Left ventricle myocardium inferior (tissue), 1 donor: Measurements from ENCODE around the gene ZNF385C. TPM values are rescaled to one million over a fixed set of nuclear protein-coding genes. Genes with fewer than 3 reads are reported as not detected.

Experiments used
- DNase-seq: peaks from one replicate; pipeline ENCODE4 v3.0.0-alpha.2; 2020
- H3K27ac ChIP-seq: fragments of 200-600 bp; replicated peaks from 2 replicates; pipeline ENCODE4 v1.8.0; 2021
- H3K27me3 ChIP-seq: fragments of 200-600 bp; 2 replicates; pipeline ENCODE4 v1.8.0; 2021; ENCODE audit warnings: low read depth
- H3K36me3 ChIP-seq: fragments of 200-600 bp; 2 replicates; pipeline ENCODE4 v1.8.0; 2021
- H3K4me1 ChIP-seq: fragments of 200-600 bp; 2 replicates; pipeline ENCODE4 v1.8.0; 2021
- H3K4me3 ChIP-seq: fragments of 200-600 bp; 2 replicates; pipeline ENCODE4 v1.8.0; 2021; ENCODE audit warnings: mild to moderate bottlenecking, moderate library complexity
- H3K9me3 ChIP-seq: fragments of 200-600 bp; replicated peaks from 2 replicates; pipeline ENCODE4 v1.8.0; 2021
- intact Hi-C: fragments of 100-400 bp; cut with micrococcal nuclease; formaldehyde crosslinking; loops from one replicate; pipeline ENCODE4 v1.11.0; 2022
- total RNA-seq: library from RNA; stranded (reverse); fragmentation: NEBNext Ultra II Directional; extraction: Animal tissue kit (Norgen Biotek cat#: 25700); gene quantifications from one replicate; pipeline ENCODE4 v1.2.1, GENCODE V29; 2021
- TF ChIP-seq, protein P1 (sequence below): fragments of 200-600 bp; IDR thresholded peaks from 2 replicates; pipeline ENCODE4 v1.8.0; 2021; ENCODE audit warnings: antibody characterized with exemption, mild to moderate bottlenecking, borderline replicate concordance
- donor health status: DM: no; HTN: yes; CAD: no; lungs with severe emphysema.

ZNF385C gene
- total RNA-seq, 1 donor from 2014 or later, result 0.49 TPM

DNA sequence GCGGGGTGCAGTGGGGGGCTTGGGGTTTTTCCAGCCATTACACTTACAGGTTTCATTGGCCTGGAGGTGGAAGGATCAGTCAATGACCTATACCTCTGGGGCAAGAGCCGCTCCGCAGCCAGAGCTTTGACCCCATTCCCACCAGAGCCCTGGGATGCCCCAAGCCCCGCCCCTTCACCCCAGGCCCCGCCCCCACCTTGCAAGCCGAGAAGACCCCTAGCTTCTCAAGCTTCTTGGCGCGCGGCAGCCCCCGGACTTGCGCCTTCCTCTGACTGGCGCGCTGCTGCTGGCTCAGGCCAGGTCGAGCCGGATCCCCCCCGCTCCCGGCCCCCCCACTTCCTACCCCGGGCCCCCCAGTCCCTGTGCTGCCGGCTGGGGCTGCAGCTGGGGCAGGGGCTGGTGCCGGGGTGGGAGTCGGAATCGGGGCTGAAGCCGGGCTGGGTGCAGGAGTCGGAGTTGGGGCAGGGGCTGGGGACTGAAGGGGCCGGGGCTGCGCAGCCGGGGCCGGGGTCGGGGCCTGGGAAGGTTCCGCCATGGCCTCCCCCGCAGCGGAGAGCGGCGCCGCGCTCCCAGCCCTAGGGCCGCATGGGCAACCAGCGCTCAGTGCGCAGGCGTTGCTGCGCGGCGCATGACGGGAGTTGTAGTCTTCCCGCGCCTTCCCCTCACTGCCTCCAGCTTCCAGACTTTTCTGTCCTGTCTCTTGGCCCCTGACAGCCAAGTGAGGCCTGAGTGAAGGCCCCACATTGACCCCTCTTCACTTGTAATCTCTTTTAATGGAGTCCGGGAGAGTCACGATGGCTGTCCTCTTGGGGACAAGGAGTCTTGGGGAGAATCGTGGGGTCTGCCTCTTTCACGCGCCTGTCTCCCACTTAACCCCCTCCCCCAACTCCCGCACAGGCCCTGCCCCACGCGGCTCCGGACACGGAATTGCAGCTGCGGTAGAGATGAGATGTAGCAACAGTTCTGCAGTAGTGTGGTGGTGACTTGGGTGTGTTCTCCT lies 22.8 kb upstream of the ZNF385C start, which contains the start of gene KAT2A:
KAT2A (minus strand) TSS at position 598 of the 1,000 bp plus-strand sequence; CDS start at position 535, 63 bp downstream.
- H3K4me3 ChIP-seq, result peak within 1 kb of the TSS; percentile 89
- H3K4me1 ChIP-seq, result peaks cover 42% of the 10 kb centered on the region
- intact Hi-C loops, result no loop called here
- peaks cover 39% of the 10 kb centered on the region for H3K36me3 ChIP-seq
- TF ChIP-seq, protein P1, sequence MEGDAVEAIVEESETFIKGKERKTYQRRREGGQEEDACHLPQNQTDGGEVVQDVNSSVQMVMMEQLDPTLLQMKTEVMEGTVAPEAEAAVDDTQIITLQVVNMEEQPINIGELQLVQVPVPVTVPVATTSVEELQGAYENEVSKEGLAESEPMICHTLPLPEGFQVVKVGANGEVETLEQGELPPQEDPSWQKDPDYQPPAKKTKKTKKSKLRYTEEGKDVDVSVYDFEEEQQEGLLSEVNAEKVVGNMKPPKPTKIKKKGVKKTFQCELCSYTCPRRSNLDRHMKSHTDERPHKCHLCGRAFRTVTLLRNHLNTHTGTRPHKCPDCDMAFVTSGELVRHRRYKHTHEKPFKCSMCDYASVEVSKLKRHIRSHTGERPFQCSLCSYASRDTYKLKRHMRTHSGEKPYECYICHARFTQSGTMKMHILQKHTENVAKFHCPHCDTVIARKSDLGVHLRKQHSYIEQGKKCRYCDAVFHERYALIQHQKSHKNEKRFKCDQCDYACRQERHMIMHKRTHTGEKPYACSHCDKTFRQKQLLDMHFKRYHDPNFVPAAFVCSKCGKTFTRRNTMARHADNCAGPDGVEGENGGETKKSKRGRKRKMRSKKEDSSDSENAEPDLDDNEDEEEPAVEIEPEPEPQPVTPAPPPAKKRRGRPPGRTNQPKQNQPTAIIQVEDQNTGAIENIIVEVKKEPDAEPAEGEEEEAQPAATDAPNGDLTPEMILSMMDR, result no peak
- DNase-seq, result peak; percentile 86
- H3K27ac ChIP-seq, result peak within 1 kb of the TSS; percentile 83
- H3K9me3 ChIP-seq, result no peaks in the 10 kb centered on the region
- H3K27me3 ChIP-seq, result no peaks in the 10 kb centered on the region

GRCh38 chr17:42120161-42120769 lies 22.0 kb upstream of the ZNF385C start:
- H3K4me1 ChIP-seq, result peaks cover 42% of the 10 kb centered on the region
- TF ChIP-seq, protein P1, result no peak
- DNase-seq, result no peak

GRCh38 chr17:42119301-42119700 lies 21.0 kb upstream of the ZNF385C start:
- no peak for DNase-seq
- Histone ChIP-seq H3K27ac (no peak overlapping the region), H3K9me3 (no peaks in the 10 kb centered on the region), H3K4me3 (no peak overlapping the region), H3K27me3 (no peaks in the 10 kb centered on the region), H3K4me1 (peaks cover 42% of the 10 kb centered on the region), H3K36me3 (peaks cover 37% of the 10 kb centered on the region)
- TF ChIP-seq, protein P1, result no peak
- intact Hi-C loops, result loop anchor here (5.0 kb wide), 2 partner anchors 97 to 157 kb away; partner anchors contain the start of gene NKIRAS2

More at GRCh38 chr17:42120161-42120769, 22.0 kb upstream of the ZNF385C start:
- Histone ChIP-seq H3K4me3 (peak overlapping the region; percentile 89), H3K27me3 (no peaks in the 10 kb centered on the region), H3K36me3 (peaks cover 38% of the 10 kb centered on the region), H3K9me3 (no peaks in the 10 kb centered on the region), H3K27ac (no peak overlapping the region)
- intact Hi-C loops, result no loop called here

- H3K9me3 ChIP-seq, result no peaks in the 10 kb centered on the region
- intact Hi-C loops, result loop anchor here (5.0 kb wide), 2 partner anchors 96 to 156 kb away; partner anchors contain the start of gene NKIRAS2
- no peak overlapping the region for H3K4me3 ChIP-seq
- H3K4me1 ChIP-seq, result peaks cover 42% of the 10 kb centered on the region
- peaks cover 43% of the 10 kb centered on the region for H3K36me3 ChIP-seq
- no peaks in the 10 kb centered on the region for H3K27me3 ChIP-seq
- H3K27ac ChIP-seq, result no peak overlapping the region
- no peak for DNase-seq
- TF ChIP-seq, protein P1, result peak; percentile 54
Measured at GRCh38 chr17:42118545-42118944, 20.3 kb upstream of the ZNF385C start.

DNA sequence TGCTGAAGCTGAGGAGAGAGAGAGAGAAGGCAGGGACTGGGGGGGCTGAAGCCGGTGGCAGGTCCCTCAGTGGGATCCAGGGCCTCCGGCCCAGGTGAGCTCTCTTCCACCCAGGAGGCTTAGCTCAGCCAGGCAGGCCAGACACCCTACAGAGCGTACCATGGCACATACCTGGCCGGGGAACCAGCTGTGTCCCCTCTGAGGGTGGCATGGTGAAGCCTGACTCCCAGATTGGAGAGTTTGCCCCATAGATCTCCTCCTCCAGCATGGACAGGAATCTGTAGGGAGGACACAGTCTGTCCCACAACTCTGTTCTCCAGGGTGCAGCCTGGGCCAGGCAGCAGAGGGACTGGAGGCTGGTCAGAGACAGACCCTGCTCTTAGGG lies 19.8 kb upstream of the ZNF385C start:
- no peak overlapping the region for H3K4me3 ChIP-seq
- no peaks in the 10 kb centered on the region for H3K27me3 ChIP-seq
- TF ChIP-seq, protein P1, result no peak
- no peak for DNase-seq
- intact Hi-C loops, result loop anchor here (5.0 kb wide), 2 partner anchors 96 to 156 kb away; partner anchors contain the start of gene NKIRAS2
- no peaks in the 10 kb centered on the region for H3K9me3 ChIP-seq
- H3K27ac ChIP-seq, result no peak overlapping the region
- H3K36me3 ChIP-seq, result peaks cover 43% of the 10 kb centered on the region
- peaks cover 45% of the 10 kb centered on the region for H3K4me1 ChIP-seq
